IPS DF 6.9 (cell line): Measurements from ENCODE around the gene COPS2.

ENCODE experiments used
- DNase-seq: peaks from one replicate; pipeline ENCODE4 v3.0.0-alpha.2; 2013; ENCODE audit warnings: low read depth, low spot score
- H3K27ac ChIP-seq: one replicate; pipeline ENCODE4 v1.5.1; 2013; ENCODE audit warnings: low read length, control low read depth
- H3K27me3 ChIP-seq: 2 replicates; pipeline ENCODE4 v1.6.1; 2013; ENCODE audit warnings: mild to moderate bottlenecking, low read length; ENCODE audit not compliant: control insufficient read depth, insufficient read depth
- H3K36me3 ChIP-seq: 2 replicates; pipeline ENCODE4 v1.6.1; 2013; ENCODE audit warnings: low read length; ENCODE audit not compliant: control insufficient read depth, insufficient read depth
- H3K4me1 ChIP-seq: 2 replicates; pipeline ENCODE4 v1.6.1; 2013; ENCODE audit warnings: low read length; ENCODE audit not compliant: control insufficient read depth, insufficient read depth
- H3K4me3 ChIP-seq: 2 replicates; pipeline ENCODE4 v1.5.1; 2013; ENCODE audit warnings: mild to moderate bottlenecking, low read length
- H3K9me3 ChIP-seq: 2 replicates; pipeline ENCODE4 v1.6.1; 2013; ENCODE audit warnings: low read length, inconsistent platforms; ENCODE audit not compliant: control insufficient read depth, insufficient read depth
- WGBS: extraction: QIAGEN DNeasy Blood & Tissue Kit; methylation state at CpG from one replicate; pipeline ENCODE4 v1.1.7; 2013; ENCODE audit warnings: mixed read lengths, missing lambda C conversion rate; ENCODE audit not compliant: insufficient read length, insufficient coverage; 5-methylcytosine and 5-hydroxymethylcytosine counted together

COPS2 gene

GRCh38 chr15:49135342-49135857, 20.0 kb downstream of the COPS2 start:
- Histone ChIP-seq H3K4me1 (no peaks in the 10 kb centered on the region), H3K36me3 (no peaks in the 10 kb centered on the region; the same call in 1 of the 2 replicates), H3K27me3 (no peaks in the 10 kb centered on the region), H3K4me3 (no peak overlapping the region), H3K9me3 (no peaks in the 10 kb centered on the region), H3K27ac (no peak overlapping the region)
- no CpG with 5 or more reads among the region's 2 CpGs for WGBS
- DNase-seq = no peak

- Histone ChIP-seq H3K4me1 (no peaks in the 10 kb centered on the region), H3K36me3 (no peaks in the 10 kb centered on the region; the same call in 1 of the 2 replicates)
Observed at GRCh38 chr15:49134683-49135341, 20.6 kb downstream of the COPS2 start.

GRCh38 chr15:49131403-49131802, 24.0 kb downstream of the COPS2 start:
- peaks cover 4% of the 10 kb centered on the region; the same call in 1 of the 2 replicates for H3K36me3 ChIP-seq
- WGBS = no CpG with 5 or more reads among the region's 3 CpGs
- no peaks in the 10 kb centered on the region for H3K9me3 ChIP-seq
- no peaks in the 10 kb centered on the region for H3K27me3 ChIP-seq
- H3K4me1 ChIP-seq = no peaks in the 10 kb centered on the region
- no peak overlapping the region for H3K27ac ChIP-seq
- DNase-seq = no peak
- no peak overlapping the region for H3K4me3 ChIP-seq

More at GRCh38 chr15:49134683-49135341, 20.6 kb downstream of the COPS2 start:
- no peaks in the 10 kb centered on the region for H3K9me3 ChIP-seq
- H3K4me3 ChIP-seq = no peak overlapping the region
- no peaks in the 10 kb centered on the region for H3K27me3 ChIP-seq
- 100% methylated on average over 1 of the region's 5 CpGs for WGBS
- H3K27ac ChIP-seq = no peak overlapping the region
- DNase-seq = no peak

GRCh38 chr15:49124371-49124770, 31.0 kb downstream of the COPS2 start:
- no peak overlapping the region for H3K4me3 ChIP-seq
- H3K9me3 ChIP-seq = no peaks in the 10 kb centered on the region
- DNase-seq = no peak
- H3K4me1 ChIP-seq = no peaks in the 10 kb centered on the region
- no CpG with 5 or more reads among the region's 2 CpGs for WGBS
- peaks cover 4% of the 10 kb centered on the region; the same call in 1 of the 2 replicates for H3K36me3 ChIP-seq
- H3K27ac ChIP-seq = no peak overlapping the region
- no peaks in the 10 kb centered on the region for H3K27me3 ChIP-seq

GRCh38 chr15:49122541-49123062, 32.8 kb downstream of the COPS2 start:
- H3K9me3 ChIP-seq = no peaks in the 10 kb centered on the region
- peaks cover under 1% of the 10 kb centered on the region; the same call in 1 of the 2 replicates for H3K36me3 ChIP-seq
- no peak overlapping the region for H3K27ac ChIP-seq
- no peaks in the 10 kb centered on the region for H3K27me3 ChIP-seq
- no peaks in the 10 kb centered on the region for H3K4me1 ChIP-seq
- no peak for DNase-seq
- WGBS = no CpG with 5 or more reads among the region's 1 CpG
- no peak overlapping the region for H3K4me3 ChIP-seq

- H3K4me3 ChIP-seq = no peak overlapping the region
- no peaks in the 10 kb centered on the region for H3K27me3 ChIP-seq
- no peak for DNase-seq
- H3K27ac ChIP-seq = no peak overlapping the region
- H3K36me3 ChIP-seq = no peaks in the 10 kb centered on the region
- no CpG with 5 or more reads among the region's 1 CpG for WGBS
- no peaks in the 10 kb centered on the region for H3K4me1 ChIP-seq
- no peaks in the 10 kb centered on the region for H3K9me3 ChIP-seq
Observed at GRCh38 chr15:49121901-49122300, 33.5 kb downstream of the COPS2 start.

GRCh38 chr15:49120832-49121231, 34.6 kb downstream of the COPS2 start:
- H3K36me3 ChIP-seq = no peaks in the 10 kb centered on the region
- no CpG with 5 or more reads among the region's 4 CpGs for WGBS

GRCh38 chr15:49116108-49116857, 39.1 kb downstream of the COPS2 start:
- WGBS = no CpG with 5 or more reads among the region's 4 CpGs
- H3K27me3 ChIP-seq = no peaks in the 10 kb centered on the region
- no peaks in the 10 kb centered on the region for H3K4me1 ChIP-seq
- H3K9me3 ChIP-seq = no peaks in the 10 kb centered on the region
- no peak overlapping the region for H3K27ac ChIP-seq
- no peak overlapping the region for H3K4me3 ChIP-seq
- no peaks in the 10 kb centered on the region for H3K36me3 ChIP-seq
- DNase-seq = no peak

More at GRCh38 chr15:49120832-49121231, 34.6 kb downstream of the COPS2 start:
- H3K9me3 ChIP-seq = no peaks in the 10 kb centered on the region
- DNase-seq = no peak
- H3K4me3 ChIP-seq = no peak overlapping the region
- H3K4me1 ChIP-seq = no peaks in the 10 kb centered on the region
- no peak overlapping the region for H3K27ac ChIP-seq
- no peaks in the 10 kb centered on the region for H3K27me3 ChIP-seq

GRCh38 chr15:49115062-49115461, 40.3 kb downstream of the COPS2 start:
- Histone ChIP-seq H3K4me3 (no peak overlapping the region), H3K4me1 (peaks cover 3% of the 10 kb centered on the region), H3K9me3 (no peaks in the 10 kb centered on the region), H3K36me3 (no peaks in the 10 kb centered on the region), H3K27ac (no peak overlapping the region), H3K27me3 (no peaks in the 10 kb centered on the region)
- WGBS = no CpG with 5 or more reads among the region's 2 CpGs
- DNase-seq = no peak

- WGBS = no CpG with 5 or more reads among the region's 2 CpGs
- H3K27ac ChIP-seq = no peak overlapping the region
Observed at GRCh38 chr15:49110158-49110944, 45.0 kb downstream of the COPS2 start.

More at GRCh38 chr15:49110158-49110944, 45.0 kb downstream of the COPS2 start:
- no peak overlapping the region for H3K4me3 ChIP-seq
- H3K9me3 ChIP-seq = no peaks in the 10 kb centered on the region
- no peaks in the 10 kb centered on the region for H3K27me3 ChIP-seq
- H3K4me1 ChIP-seq = peaks cover 3% of the 10 kb centered on the region
- H3K36me3 ChIP-seq = no peaks in the 10 kb centered on the region; the same call in 1 of the 2 replicates
- no peak for DNase-seq
